H1 (cell line): Measurements from ENCODE around the gene SPIB. TPM values are rescaled to one million over a fixed set of nuclear protein-coding genes. Genes with fewer than 3 reads are reported as not detected.

Experiments used
- HDAC2 ChIP-seq, 2 experiments: fragments of 300-600 bp in 1 of 2; sonication (generic) in 1 of 2; IDR thresholded peaks; 2 replicates each; pipeline ENCODE4 v1.6.1; 2011 to 2012; ENCODE audit warnings: low read depth in 2 of 2, low read length in 2 of 2, mild to moderate bottlenecking in 2 of 2, moderate library complexity in 2 of 2, borderline replicate concordance in 1 of 2, inconsistent platforms in 1 of 2
- KDM1A ChIP-seq: fragments of 200-600, 300-600 bp; sonication (generic); IDR thresholded peaks from 2 replicates; pipeline ENCODE4 v1.7.1; 2016; ENCODE audit warnings: mild to moderate bottlenecking, low read length, borderline replicate concordance
- polyA plus RNA-seq, 7 experiments: library from polyadenylated mRNA; depleted of rRNA in 3 of 7; stranded (reverse) in 5 of 7; unstranded in 2 of 7; fragments of >200 nt in 5 of 7; fragments of 200-250 nt in 2 of 7; gene quantifications; 1 replicate in 5 of 7; 2 replicates in 1 of 7; 4 replicates in 1 of 7; pipeline versions ENCODE4 v1.2.1 to v1.2.3, GENCODE V29; 2011 to 2013; ENCODE audit warnings: missing spikeins in 2 of 7, mixed read lengths in 2 of 7
- total RNA-seq: library from RNA; stranded (reverse); fragmentation: NEBNext Ultra II Directional; extraction: Animal tissue kit (Norgen Biotek cat#: 25700); gene quantifications from 2 replicates; pipeline ENCODE4 v1.2.1, GENCODE V29; 2021

Gene SPIB
- total and polyA plus RNA-seq, 2 of the 8 experiments (the other 6 are each of a cell fraction or from before 2014, with no cell fraction given), result 11.1 to 17.4 TPM

DNA sequence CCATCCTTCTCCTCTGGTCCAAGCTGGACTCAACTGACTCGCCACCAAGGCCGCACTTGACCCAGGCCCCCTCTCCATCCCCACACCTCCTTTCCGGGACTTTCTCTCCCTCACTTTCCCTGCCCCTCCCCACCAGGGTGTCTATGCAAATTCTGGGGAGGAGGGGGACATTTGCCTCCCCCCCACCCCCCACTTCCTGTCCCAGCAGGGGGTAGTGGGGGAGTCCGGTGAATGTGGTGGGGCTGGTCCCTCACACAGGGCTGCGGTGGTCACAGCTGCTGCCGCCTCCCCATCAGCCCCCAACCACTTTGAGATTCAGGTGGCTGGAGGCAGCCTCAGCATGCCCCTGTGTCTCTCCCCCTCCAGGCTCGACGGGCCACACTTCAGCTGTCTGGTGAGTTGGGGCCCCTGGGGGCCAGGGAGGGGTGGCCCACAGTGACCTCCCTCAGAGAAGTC, 870 bp downstream of the SPIB start (continued):
- 0 out of 4 replicates have a peak, but pooled peaks of 1 of the 2 experiments have one; percentile 7 for TF ChIP-seq HDAC2 (IDR thresholded peaks at IDR 0.05; ENCODE audit: borderline replicate concordance in 1 of 2, low read depth in 2 of 2, low read length in 2 of 2)
- TF ChIP-seq KDM1A, result 0 out of 2 replicates have a peak, but pooled peaks have one; percentile 23
